Large intestine (tissue), 3 donors: Measurements from ENCODE around the gene FNDC1. TPM values are rescaled to one million over a fixed set of nuclear protein-coding genes. Genes with fewer than 3 reads are reported as not detected.
"Not testable (repeated sequence)": the region's sequence is repeated elsewhere in the genome, so short reads cannot be mapped to it uniquely, and the experiment has no call there.

Experiments
- DNase-seq, 2 donors: peaks; one replicate each; pipeline versions ENCODE4 v3.0.0 to v3.0.0-alpha.2; 2013
- H3K27ac ChIP-seq: one replicate; pipeline ENCODE4 v1.5.1; 2013; ENCODE audit warnings: low read length
- H3K27me3 ChIP-seq: 2 replicates; pipeline ENCODE4 v1.6.1; 2013; ENCODE audit warnings: low read length; ENCODE audit not compliant: control insufficient read depth, insufficient read depth
- H3K36me3 ChIP-seq: 2 replicates; pipeline ENCODE4 v1.6.1; 2013; ENCODE audit warnings: low read length; ENCODE audit not compliant: control insufficient read depth, insufficient read depth
- H3K4me1 ChIP-seq: one replicate; pipeline ENCODE4 v1.6.1; 2013; ENCODE audit warnings: low read length; ENCODE audit not compliant: control insufficient read depth, insufficient read depth
- H3K4me3 ChIP-seq: one replicate; pipeline ENCODE4 v1.5.1; 2013; ENCODE audit warnings: low read length
- H3K9me3 ChIP-seq: one replicate; pipeline ENCODE4 v1.6.1; 2013; ENCODE audit warnings: mild to moderate bottlenecking, low read depth, low read length, moderate library complexity; ENCODE audit not compliant: control insufficient read depth
- WGBS: methylation state at CpG from one replicate; pipeline ENCODE4 v1.1.5; 2013; ENCODE audit warnings: low lambda C conversion rate; ENCODE audit not compliant: insufficient coverage; 5-methylcytosine and 5-hydroxymethylcytosine counted together
- polyA plus RNA-seq: library from polyadenylated mRNA; unstranded; fragments of 120-200 nt; gene quantifications from one replicate; pipeline ENCODE4 v1.2.1, GENCODE V29; 2013

The FNDC1 gene
- polyA plus RNA-seq, 1 donor, result 22.0 TPM

- H3K4me1 ChIP-seq, result no peaks in the 10 kb centered on the region
- no peak overlapping the region for H3K4me3 ChIP-seq
- no peak for DNase-seq
- no peaks in the 10 kb centered on the region for H3K27me3 ChIP-seq
- no CpG with 5 or more reads among the region's 10 CpGs for WGBS
- no peaks in the 10 kb centered on the region for H3K36me3 ChIP-seq
- no peak overlapping the region for H3K27ac ChIP-seq
- H3K9me3 ChIP-seq, result no peaks in the 10 kb centered on the region
These were observed 102.1 kb downstream of the FNDC1 start for GRCh38 chr6:159271257-159271656.

GRCh38 chr6:159278626-159279025, 109.4 kb downstream of the FNDC1 start:
- Histone ChIP-seq H3K9me3 (no peaks in the 10 kb centered on the region), H3K27ac (no peak overlapping the region), H3K36me3 (no peaks in the 10 kb centered on the region), H3K27me3 (no peaks in the 10 kb centered on the region), H3K4me1 (no peaks in the 10 kb centered on the region), H3K4me3 (no peak overlapping the region)
- DNase-seq, result no peak

- 100% methylated on average over 1 of the region's 10 CpGs for WGBS
- DNase-seq, result no peak
- Histone ChIP-seq H3K27ac (no peak overlapping the region), H3K36me3 (no peaks in the 10 kb centered on the region), H3K4me1 (no peaks in the 10 kb centered on the region), H3K9me3 (no peaks in the 10 kb centered on the region), H3K27me3 (no peaks in the 10 kb centered on the region), H3K4me3 (no peak overlapping the region)
These were observed 110.6 kb downstream of the FNDC1 start for GRCh38 chr6:159279790-159280277.

- no peak for DNase-seq
- no CpG with 5 or more reads among the region's 5 CpGs for WGBS
- H3K27me3 ChIP-seq, result no peaks in the 10 kb centered on the region
These were observed 113.2 kb downstream of the FNDC1 start for GRCh38 chr6:159282421-159282820.

GRCh38 chr6:159284661-159285060, 115.5 kb downstream of the FNDC1 start:
- H3K4me1 ChIP-seq, H3K9me3 ChIP-seq, H3K27ac ChIP-seq, H3K27me3 ChIP-seq, DNase-seq, H3K36me3 ChIP-seq, H3K4me3 ChIP-seq: not testable (repeated sequence)

More at GRCh38 chr6:159282421-159282820, 113.2 kb downstream of the FNDC1 start:
- Histone ChIP-seq H3K4me1 (no peaks in the 10 kb centered on the region), H3K4me3 (no peak overlapping the region), H3K36me3 (no peaks in the 10 kb centered on the region), H3K27ac (no peak overlapping the region), H3K9me3 (no peaks in the 10 kb centered on the region)

GRCh38 chr6:159298840-159299239, 129.6 kb downstream of the FNDC1 start:
- Histone ChIP-seq H3K36me3 (no peaks in the 10 kb centered on the region), H3K27me3 (no peaks in the 10 kb centered on the region), H3K9me3 (peaks cover 3% of the 10 kb centered on the region), H3K4me3 (no peak overlapping the region), H3K27ac (no peak overlapping the region), H3K4me1 (no peaks in the 10 kb centered on the region)
- no peak for DNase-seq
- WGBS, result no CpG with 5 or more reads among the region's 5 CpGs

- Histone ChIP-seq H3K4me1 (no peaks in the 10 kb centered on the region), H3K36me3 (no peaks in the 10 kb centered on the region), H3K9me3 (peaks cover 3% of the 10 kb centered on the region), H3K4me3 (no peak overlapping the region), H3K27ac (no peak overlapping the region), H3K27me3 (no peaks in the 10 kb centered on the region)
- DNase-seq, result no peak
- whole genome bisulfite sequencing, result no CpG with 5 or more reads among the region's 2 CpGs
These were observed 130.4 kb downstream of the FNDC1 start for GRCh38 chr6:159299566-159299965.

- DNase-seq, result no peak
- Histone ChIP-seq H3K36me3 (no peaks in the 10 kb centered on the region), H3K27me3 (no peaks in the 10 kb centered on the region), H3K4me3 (no peak overlapping the region), H3K27ac (no peak overlapping the region), H3K4me1 (no peaks in the 10 kb centered on the region), H3K9me3 (peaks cover 3% of the 10 kb centered on the region)
- 40% methylated on average over 1 of the region's 5 CpGs for WGBS
These were observed 132.1 kb downstream of the FNDC1 start for GRCh38 chr6:159301277-159301676.

- no peak overlapping the region for H3K4me3 ChIP-seq
- H3K27me3 ChIP-seq, result no peaks in the 10 kb centered on the region
- H3K36me3 ChIP-seq, result no peaks in the 10 kb centered on the region
- H3K4me1 ChIP-seq, result no peaks in the 10 kb centered on the region
- peaks cover 3% of the 10 kb centered on the region for H3K9me3 ChIP-seq
- no peak for DNase-seq
- no peak overlapping the region for H3K27ac ChIP-seq
- 100% methylated on average over 1 of the region's 7 CpGs for WGBS
These were observed 132.8 kb downstream of the FNDC1 start for GRCh38 chr6:159301810-159302593.

- H3K36me3 ChIP-seq, result no peaks in the 10 kb centered on the region
- no peak for DNase-seq
- H3K9me3 ChIP-seq, result peaks cover 3% of the 10 kb centered on the region
- H3K27me3 ChIP-seq, result no peaks in the 10 kb centered on the region
- no CpG with 5 or more reads among the region's 5 CpGs for WGBS
- H3K4me1 ChIP-seq, result no peaks in the 10 kb centered on the region
- no peak overlapping the region for H3K27ac ChIP-seq
- no peak overlapping the region for H3K4me3 ChIP-seq
These were observed 133.4 kb downstream of the FNDC1 start for GRCh38 chr6:159302594-159302992.

- H3K9me3 ChIP-seq, result peaks cover 3% of the 10 kb centered on the region
- no peak overlapping the region for H3K4me3 ChIP-seq
- no peaks in the 10 kb centered on the region for H3K27me3 ChIP-seq
- no peaks in the 10 kb centered on the region for H3K36me3 ChIP-seq
- no CpG with 5 or more reads among the region's 2 CpGs for WGBS
- no peak overlapping the region for H3K27ac ChIP-seq
- no peak for DNase-seq
- no peaks in the 10 kb centered on the region for H3K4me1 ChIP-seq
These were observed 134.0 kb downstream of the FNDC1 start for GRCh38 chr6:159303159-159303558.
